Osteoblast (primary cell): ENCODE measurements around the gene SH3RF3. TPM values are rescaled to one million over a fixed set of nuclear protein-coding genes. Genes with fewer than 3 reads are reported as not detected.
"Not testable (repeated sequence)": the region's sequence is repeated elsewhere in the genome, so short reads cannot be mapped to it uniquely, and the experiment has no call there.

Experiments
- DNase-seq: peaks from one replicate; pipeline ENCODE4 v3.0.0; 2011; ENCODE audit warnings: low spot score, mixed read lengths; ENCODE audit not compliant: insufficient read length; ENCODE audit errors: missing footprints
- H2AFZ ChIP-seq: 2 replicates; pipeline ENCODE4 v1.6.0; 2011; ENCODE audit warnings: mild to moderate bottlenecking, low read length
- H3K27ac ChIP-seq: 2 replicates; pipeline ENCODE4 v1.5.1; 2011; ENCODE audit warnings: mild to moderate bottlenecking, low read depth, low read length, moderate library complexity
- H3K27me3 ChIP-seq: 2 replicates; pipeline ENCODE4 v1.6.0; 2012; ENCODE audit warnings: mild to moderate bottlenecking, control low read depth, inconsistent platforms, low read length, moderate library complexity; ENCODE audit not compliant: insufficient read depth
- H3K36me3 ChIP-seq: 2 replicates; pipeline ENCODE4 v1.5.1; 2011; ENCODE audit warnings: mild to moderate bottlenecking, low read length, control low read depth, moderate library complexity; ENCODE audit not compliant: insufficient read depth
- H3K4me1 ChIP-seq: 2 replicates; pipeline ENCODE4 v1.5.1; 2011; ENCODE audit warnings: mild to moderate bottlenecking, low read length, control low read depth, moderate library complexity; ENCODE audit not compliant: insufficient read depth
- H3K4me2 ChIP-seq: 2 replicates; pipeline ENCODE4 v1.6.0; 2011; ENCODE audit warnings: mild to moderate bottlenecking, low read length; ENCODE audit not compliant: insufficient read depth
- H3K4me3 ChIP-seq: fragments of 200-600 bp; sonication (generic); 3 replicates; pipeline ENCODE4 v1.5.1; 2012; ENCODE audit warnings: mild to moderate bottlenecking, low read length, inconsistent platforms; ENCODE audit not compliant: insufficient read depth
- H3K79me2 ChIP-seq: 2 replicates; pipeline ENCODE4 v1.6.0; 2012; ENCODE audit warnings: mild to moderate bottlenecking, low read length, control low read depth, inconsistent platforms; ENCODE audit not compliant: insufficient read depth
- H3K9me3 ChIP-seq: 2 replicates; pipeline ENCODE4 v1.5.1; 2011; ENCODE audit warnings: low read depth, low read length, control low read depth
- H4K20me1 ChIP-seq: 2 replicates; pipeline ENCODE4 v1.6.0; 2012; ENCODE audit warnings: mild to moderate bottlenecking, low read length, control low read depth; ENCODE audit not compliant: insufficient read depth
- total RNA-seq: library from RNA; depleted of rRNA; stranded (reverse); fragments of >200 nt; gene quantifications from 2 replicates; pipeline ENCODE4 v1.2.3, GENCODE V29; 2012
- TF ChIP-seq, protein P1 (sequence below): IDR thresholded peaks from 2 replicates; pipeline ENCODE4 v1.5.1; 2011; ENCODE audit warnings: mild to moderate bottlenecking, low read depth, low read length, moderate library complexity; ENCODE audit errors: extremely low read depth

The SH3RF3 gene
- total RNA-seq, 1 donor, result 14.8 TPM

DNA sequence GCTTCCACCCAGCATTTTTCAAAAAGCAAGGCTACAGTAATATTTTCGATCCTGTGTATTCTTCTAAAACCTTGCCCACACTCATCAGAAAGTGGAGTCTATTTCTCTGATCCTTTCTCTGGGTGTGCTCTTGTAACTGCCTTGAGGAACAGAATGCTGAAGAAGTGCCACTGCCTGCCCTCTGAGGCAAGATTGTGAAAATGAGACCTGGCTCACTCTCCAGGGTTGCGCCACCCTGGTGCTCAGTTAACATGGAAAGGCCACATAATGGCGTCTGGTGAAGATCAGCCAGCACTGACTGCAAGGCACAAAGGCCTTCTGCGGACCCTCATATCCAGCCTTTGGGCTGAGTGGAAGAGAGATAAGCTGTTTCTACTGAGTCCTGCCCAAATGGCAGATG is 11.2 kb upstream of the SH3RF3 start:
- Histone ChIP-seq H3K9me3 (no peaks in the 10 kb centered on the region), H2AFZ (no peak overlapping the region), H3K4me1 (no peaks in the 10 kb centered on the region), H3K79me2 (no peaks in the 10 kb centered on the region), H3K4me2 (no peak overlapping the region), H3K27me3 (peaks cover 27% of the 10 kb centered on the region), H3K36me3 (no peaks in the 10 kb centered on the region), H4K20me1 (no peaks in the 10 kb centered on the region), H3K4me3 (no peak overlapping the region), H3K27ac (no peak overlapping the region)
- DNase-seq, result no peak
- TF ChIP-seq, protein P1, sequence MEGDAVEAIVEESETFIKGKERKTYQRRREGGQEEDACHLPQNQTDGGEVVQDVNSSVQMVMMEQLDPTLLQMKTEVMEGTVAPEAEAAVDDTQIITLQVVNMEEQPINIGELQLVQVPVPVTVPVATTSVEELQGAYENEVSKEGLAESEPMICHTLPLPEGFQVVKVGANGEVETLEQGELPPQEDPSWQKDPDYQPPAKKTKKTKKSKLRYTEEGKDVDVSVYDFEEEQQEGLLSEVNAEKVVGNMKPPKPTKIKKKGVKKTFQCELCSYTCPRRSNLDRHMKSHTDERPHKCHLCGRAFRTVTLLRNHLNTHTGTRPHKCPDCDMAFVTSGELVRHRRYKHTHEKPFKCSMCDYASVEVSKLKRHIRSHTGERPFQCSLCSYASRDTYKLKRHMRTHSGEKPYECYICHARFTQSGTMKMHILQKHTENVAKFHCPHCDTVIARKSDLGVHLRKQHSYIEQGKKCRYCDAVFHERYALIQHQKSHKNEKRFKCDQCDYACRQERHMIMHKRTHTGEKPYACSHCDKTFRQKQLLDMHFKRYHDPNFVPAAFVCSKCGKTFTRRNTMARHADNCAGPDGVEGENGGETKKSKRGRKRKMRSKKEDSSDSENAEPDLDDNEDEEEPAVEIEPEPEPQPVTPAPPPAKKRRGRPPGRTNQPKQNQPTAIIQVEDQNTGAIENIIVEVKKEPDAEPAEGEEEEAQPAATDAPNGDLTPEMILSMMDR, result no peak

DNA sequence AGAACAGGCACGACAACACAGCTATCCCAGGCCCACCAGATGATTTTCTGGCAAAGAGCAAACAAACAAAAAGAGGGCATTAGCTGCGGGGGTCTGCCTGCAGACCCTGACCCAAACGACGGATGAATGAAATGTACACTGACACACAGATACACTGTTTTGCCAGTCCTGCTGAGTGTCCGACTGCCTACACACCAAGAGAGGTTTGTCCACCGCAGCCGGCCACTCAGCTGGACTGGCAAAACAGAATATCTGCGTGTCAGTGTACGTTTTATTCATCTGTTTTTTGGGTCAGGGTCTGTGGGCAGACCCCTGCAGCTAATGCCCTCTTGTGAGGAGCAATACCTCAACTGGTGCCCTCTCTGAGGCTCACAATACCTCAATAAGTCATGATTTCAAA is 10.7 kb upstream of the SH3RF3 start:
- Histone ChIP-seq H3K36me3 (no peaks in the 10 kb centered on the region), H3K4me2 (no peak overlapping the region), H3K27ac (no peak overlapping the region), H3K27me3 (peaks cover 31% of the 10 kb centered on the region), H3K9me3 (no peaks in the 10 kb centered on the region), H3K4me3 (no peak overlapping the region), H3K4me1 (no peaks in the 10 kb centered on the region), H3K79me2 (no peaks in the 10 kb centered on the region), H2AFZ (no peak overlapping the region), H4K20me1 (no peaks in the 10 kb centered on the region)
- DNase-seq, result no peak
- TF ChIP-seq, protein P1, result no peak

DNA sequence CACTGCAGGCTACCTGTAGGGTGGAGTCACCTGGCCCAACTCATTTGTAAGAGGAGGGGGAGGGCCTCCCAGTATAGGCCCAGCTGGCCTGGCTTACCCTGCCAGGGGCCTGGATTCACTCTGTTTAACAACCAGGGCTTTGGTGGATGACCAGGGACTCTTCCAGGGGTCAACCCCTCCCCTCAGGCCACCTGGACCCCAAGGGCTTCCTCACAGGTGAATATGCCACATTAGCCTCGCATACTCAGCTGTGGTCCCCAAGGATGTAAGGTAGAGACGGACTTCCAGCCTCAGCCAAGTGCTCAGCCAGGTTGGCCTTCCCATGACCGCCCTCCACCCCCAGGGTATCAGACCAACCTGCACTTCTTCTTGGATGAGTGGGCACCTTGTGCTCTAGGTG is 8.8 kb upstream of the SH3RF3 start:
- Histone ChIP-seq H3K79me2 (no peaks in the 10 kb centered on the region), H4K20me1 (no peaks in the 10 kb centered on the region), H3K9me3 (no peaks in the 10 kb centered on the region), H2AFZ (no peak overlapping the region), H3K4me3 (no peak overlapping the region), H3K27me3 (peaks cover 35% of the 10 kb centered on the region), H3K4me1 (peaks cover 7% of the 10 kb centered on the region), H3K4me2 (no peak overlapping the region), H3K27ac (no peak overlapping the region), H3K36me3 (no peaks in the 10 kb centered on the region)
- TF ChIP-seq, protein P1, result no peak
- no peak for DNase-seq

DNA sequence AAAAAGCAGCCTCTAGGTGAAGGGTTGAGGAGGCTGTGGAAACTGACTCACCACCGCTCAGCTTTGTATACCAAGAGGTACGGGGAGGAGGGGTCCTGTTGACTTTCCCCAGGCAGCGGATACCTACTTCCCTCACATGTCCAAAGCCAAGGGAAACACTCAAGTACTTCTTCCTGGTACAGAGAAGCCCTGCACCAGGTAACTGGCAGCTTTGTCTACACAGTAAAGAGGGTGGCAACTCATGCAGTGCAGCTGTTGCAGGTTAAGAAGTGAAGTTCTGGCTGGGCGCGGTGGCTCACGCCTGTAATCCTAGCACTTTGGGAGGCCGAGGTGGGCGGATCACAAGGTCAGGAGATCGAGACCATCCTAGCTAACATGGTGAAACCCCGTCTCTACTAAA is 8.3 kb upstream of the SH3RF3 start:
- H3K79me2 ChIP-seq, DNase-seq, H3K4me3 ChIP-seq, H3K36me3 ChIP-seq, H2AFZ ChIP-seq, H3K4me2 ChIP-seq, H3K9me3 ChIP-seq, H4K20me1 ChIP-seq, H3K27ac ChIP-seq: not testable (repeated sequence)
- Histone ChIP-seq H3K27me3 (peaks cover 35% of the 10 kb centered on the region), H3K4me1 (peaks cover 12% of the 10 kb centered on the region)
